H1 (cell line): ENCODE measurements around the gene CHST12. TPM values are rescaled to one million over a fixed set of nuclear protein-coding genes. Genes with fewer than 3 reads are reported as not detected.

Experiments used
- BACH1 ChIP-seq: IDR thresholded peaks from 2 replicates; pipeline ENCODE4 v1.6.1; 2012; ENCODE audit warnings: low read length, improper control_type of control experiment
- KDM1A ChIP-seq: fragments of 200-600, 300-600 bp; sonication (generic); IDR thresholded peaks from 2 replicates; pipeline ENCODE4 v1.7.1; 2016; ENCODE audit warnings: mild to moderate bottlenecking, low read length, borderline replicate concordance
- POLR2A ChIP-seq, 2 experiments: IDR thresholded peaks; 1 replicate in 1 of 2; 2 replicates in 1 of 2; pipeline ENCODE4 v1.6.1; 2011; ENCODE audit warnings: low read depth in 2 of 2, low read length in 2 of 2, mild to moderate bottlenecking in 2 of 2; ENCODE audit errors: control extremely low read depth in 1 of 2
- RAD21 ChIP-seq, 2 experiments: IDR thresholded peaks in 1 of 2; conservative IDR thresholded peaks in 1 of 2; 2 replicates each; pipeline ENCODE4 v1.6.1; 2011; ENCODE audit warnings: low read depth in 2 of 2, low read length in 2 of 2, improper control_type of control experiment in 1 of 2, inconsistent platforms in 1 of 2, mild to moderate bottlenecking in 1 of 2, moderate library complexity in 1 of 2
- RBBP5 ChIP-seq: IDR thresholded peaks from 2 replicates; pipeline ENCODE4 v1.7.1; 2012; ENCODE audit warnings: low read depth, mild to moderate bottlenecking, inconsistent platforms, low read length, moderate library complexity, borderline replicate concordance
- SIN3A ChIP-seq, 2 experiments: IDR thresholded peaks in 1 of 2; conservative IDR thresholded peaks in 1 of 2; 2 replicates each; pipeline ENCODE4 v1.6.1; 2011 to 2012; ENCODE audit warnings: low read length in 2 of 2, improper control_type of control experiment in 1 of 2, low read depth in 1 of 2, mild to moderate bottlenecking in 1 of 2
- polyA plus RNA-seq, 7 experiments: library from polyadenylated mRNA; depleted of rRNA in 3 of 7; stranded (reverse) in 5 of 7; unstranded in 2 of 7; fragments of >200 nt in 5 of 7; fragments of 200-250 nt in 2 of 7; gene quantifications; 1 replicate in 5 of 7; 2 replicates in 1 of 7; 4 replicates in 1 of 7; pipeline versions ENCODE4 v1.2.1 to v1.2.3, GENCODE V29; 2011 to 2013; ENCODE audit warnings: missing spikeins in 2 of 7, mixed read lengths in 2 of 7
- total RNA-seq: library from RNA; stranded (reverse); fragmentation: NEBNext Ultra II Directional; extraction: Animal tissue kit (Norgen Biotek cat#: 25700); gene quantifications from 2 replicates; pipeline ENCODE4 v1.2.1, GENCODE V29; 2021
- TF ChIP-seq, protein P1 (sequence below): fragments of 300-600 bp; sonication (generic); IDR thresholded peaks from 2 replicates; pipeline ENCODE4 v1.7.1; 2012; ENCODE audit warnings: low read length, moderate library complexity, mild to moderate bottlenecking, inconsistent platforms; ENCODE audit not compliant: insufficient replicate concordance
- TF ChIP-seq, protein P2 (sequence below): IDR thresholded peaks from 2 replicates; pipeline ENCODE4 v1.6.1; 2012; ENCODE audit warnings: inconsistent platforms
- TF ChIP-seq, protein P3 (sequence below): IDR thresholded peaks from 2 replicates; pipeline ENCODE4 v1.6.1; 2012; ENCODE audit warnings: inconsistent platforms
- TF ChIP-seq, protein P4 (sequence below): IDR thresholded peaks from 2 replicates; pipeline ENCODE4 v1.6.1; 2011; ENCODE audit warnings: low read depth, mild to moderate bottlenecking, low read length; ENCODE audit not compliant: insufficient read depth

Gene CHST12
- total and polyA plus RNA-seq, 2 of the 8 experiments (the other 6 are each of a cell fraction or from before 2014, with no cell fraction given), result 13.4 to 24.1 TPM

DNA sequence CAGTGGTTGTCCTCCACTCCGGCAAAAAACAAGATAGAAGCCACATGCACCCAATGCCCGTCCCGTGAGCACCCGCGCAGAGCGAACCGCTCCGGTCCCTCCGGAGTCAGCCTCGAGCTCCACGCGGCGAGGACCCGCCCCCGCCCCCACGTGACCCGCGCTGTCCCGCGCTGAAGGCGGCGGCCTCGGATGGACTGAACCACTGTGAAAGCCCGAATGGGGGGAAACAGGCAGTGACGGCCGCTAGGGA, 49.5 kb upstream of the CHST12 start (continued):
- TF ChIP-seq, protein P1, sequence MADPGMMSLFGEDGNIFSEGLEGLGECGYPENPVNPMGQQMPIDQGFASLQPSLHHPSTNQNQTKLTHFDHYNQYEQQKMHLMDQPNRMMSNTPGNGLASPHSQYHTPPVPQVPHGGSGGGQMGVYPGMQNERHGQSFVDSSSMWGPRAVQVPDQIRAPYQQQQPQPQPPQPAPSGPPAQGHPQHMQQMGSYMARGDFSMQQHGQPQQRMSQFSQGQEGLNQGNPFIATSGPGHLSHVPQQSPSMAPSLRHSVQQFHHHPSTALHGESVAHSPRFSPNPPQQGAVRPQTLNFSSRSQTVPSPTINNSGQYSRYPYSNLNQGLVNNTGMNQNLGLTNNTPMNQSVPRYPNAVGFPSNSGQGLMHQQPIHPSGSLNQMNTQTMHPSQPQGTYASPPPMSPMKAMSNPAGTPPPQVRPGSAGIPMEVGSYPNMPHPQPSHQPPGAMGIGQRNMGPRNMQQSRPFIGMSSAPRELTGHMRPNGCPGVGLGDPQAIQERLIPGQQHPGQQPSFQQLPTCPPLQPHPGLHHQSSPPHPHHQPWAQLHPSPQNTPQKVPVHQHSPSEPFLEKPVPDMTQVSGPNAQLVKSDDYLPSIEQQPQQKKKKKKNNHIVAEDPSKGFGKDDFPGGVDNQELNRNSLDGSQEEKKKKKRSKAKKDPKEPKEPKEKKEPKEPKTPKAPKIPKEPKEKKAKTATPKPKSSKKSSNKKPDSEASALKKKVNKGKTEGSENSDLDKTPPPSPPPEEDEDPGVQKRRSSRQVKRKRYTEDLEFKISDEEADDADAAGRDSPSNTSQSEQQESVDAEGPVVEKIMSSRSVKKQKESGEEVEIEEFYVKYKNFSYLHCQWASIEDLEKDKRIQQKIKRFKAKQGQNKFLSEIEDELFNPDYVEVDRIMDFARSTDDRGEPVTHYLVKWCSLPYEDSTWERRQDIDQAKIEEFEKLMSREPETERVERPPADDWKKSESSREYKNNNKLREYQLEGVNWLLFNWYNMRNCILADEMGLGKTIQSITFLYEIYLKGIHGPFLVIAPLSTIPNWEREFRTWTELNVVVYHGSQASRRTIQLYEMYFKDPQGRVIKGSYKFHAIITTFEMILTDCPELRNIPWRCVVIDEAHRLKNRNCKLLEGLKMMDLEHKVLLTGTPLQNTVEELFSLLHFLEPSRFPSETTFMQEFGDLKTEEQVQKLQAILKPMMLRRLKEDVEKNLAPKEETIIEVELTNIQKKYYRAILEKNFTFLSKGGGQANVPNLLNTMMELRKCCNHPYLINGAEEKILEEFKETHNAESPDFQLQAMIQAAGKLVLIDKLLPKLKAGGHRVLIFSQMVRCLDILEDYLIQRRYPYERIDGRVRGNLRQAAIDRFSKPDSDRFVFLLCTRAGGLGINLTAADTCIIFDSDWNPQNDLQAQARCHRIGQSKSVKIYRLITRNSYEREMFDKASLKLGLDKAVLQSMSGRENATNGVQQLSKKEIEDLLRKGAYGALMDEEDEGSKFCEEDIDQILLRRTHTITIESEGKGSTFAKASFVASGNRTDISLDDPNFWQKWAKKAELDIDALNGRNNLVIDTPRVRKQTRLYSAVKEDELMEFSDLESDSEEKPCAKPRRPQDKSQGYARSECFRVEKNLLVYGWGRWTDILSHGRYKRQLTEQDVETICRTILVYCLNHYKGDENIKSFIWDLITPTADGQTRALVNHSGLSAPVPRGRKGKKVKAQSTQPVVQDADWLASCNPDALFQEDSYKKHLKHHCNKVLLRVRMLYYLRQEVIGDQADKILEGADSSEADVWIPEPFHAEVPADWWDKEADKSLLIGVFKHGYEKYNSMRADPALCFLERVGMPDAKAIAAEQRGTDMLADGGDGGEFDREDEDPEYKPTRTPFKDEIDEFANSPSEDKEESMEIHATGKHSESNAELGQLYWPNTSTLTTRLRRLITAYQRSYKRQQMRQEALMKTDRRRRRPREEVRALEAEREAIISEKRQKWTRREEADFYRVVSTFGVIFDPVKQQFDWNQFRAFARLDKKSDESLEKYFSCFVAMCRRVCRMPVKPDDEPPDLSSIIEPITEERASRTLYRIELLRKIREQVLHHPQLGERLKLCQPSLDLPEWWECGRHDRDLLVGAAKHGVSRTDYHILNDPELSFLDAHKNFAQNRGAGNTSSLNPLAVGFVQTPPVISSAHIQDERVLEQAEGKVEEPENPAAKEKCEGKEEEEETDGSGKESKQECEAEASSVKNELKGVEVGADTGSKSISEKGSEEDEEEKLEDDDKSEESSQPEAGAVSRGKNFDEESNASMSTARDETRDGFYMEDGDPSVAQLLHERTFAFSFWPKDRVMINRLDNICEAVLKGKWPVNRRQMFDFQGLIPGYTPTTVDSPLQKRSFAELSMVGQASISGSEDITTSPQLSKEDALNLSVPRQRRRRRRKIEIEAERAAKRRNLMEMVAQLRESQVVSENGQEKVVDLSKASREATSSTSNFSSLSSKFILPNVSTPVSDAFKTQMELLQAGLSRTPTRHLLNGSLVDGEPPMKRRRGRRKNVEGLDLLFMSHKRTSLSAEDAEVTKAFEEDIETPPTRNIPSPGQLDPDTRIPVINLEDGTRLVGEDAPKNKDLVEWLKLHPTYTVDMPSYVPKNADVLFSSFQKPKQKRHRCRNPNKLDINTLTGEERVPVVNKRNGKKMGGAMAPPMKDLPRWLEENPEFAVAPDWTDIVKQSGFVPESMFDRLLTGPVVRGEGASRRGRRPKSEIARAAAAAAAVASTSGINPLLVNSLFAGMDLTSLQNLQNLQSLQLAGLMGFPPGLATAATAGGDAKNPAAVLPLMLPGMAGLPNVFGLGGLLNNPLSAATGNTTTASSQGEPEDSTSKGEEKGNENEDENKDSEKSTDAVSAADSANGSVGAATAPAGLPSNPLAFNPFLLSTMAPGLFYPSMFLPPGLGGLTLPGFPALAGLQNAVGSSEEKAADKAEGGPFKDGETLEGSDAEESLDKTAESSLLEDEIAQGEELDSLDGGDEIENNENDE, result no peak
- TF ChIP-seq, protein P2, sequence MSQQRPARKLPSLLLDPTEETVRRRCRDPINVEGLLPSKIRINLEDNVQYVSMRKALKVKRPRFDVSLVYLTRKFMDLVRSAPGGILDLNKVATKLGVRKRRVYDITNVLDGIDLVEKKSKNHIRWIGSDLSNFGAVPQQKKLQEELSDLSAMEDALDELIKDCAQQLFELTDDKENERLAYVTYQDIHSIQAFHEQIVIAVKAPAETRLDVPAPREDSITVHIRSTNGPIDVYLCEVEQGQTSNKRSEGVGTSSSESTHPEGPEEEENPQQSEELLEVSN, result peak; percentile 99
- peak; percentile 69; the same call in 1 of the 2 replicates for TF ChIP-seq BACH1
- no peak for TF ChIP-seq RBBP5
- no peak for TF ChIP-seq KDM1A
- peak; percentile 91 to 96 for TF ChIP-seq POLR2A (IDR thresholded peaks at IDR 0.05; ENCODE audit: control extremely low read depth in 1 of 2, low read depth in 2 of 2, low read length in 2 of 2)
- TF ChIP-seq, protein P3, sequence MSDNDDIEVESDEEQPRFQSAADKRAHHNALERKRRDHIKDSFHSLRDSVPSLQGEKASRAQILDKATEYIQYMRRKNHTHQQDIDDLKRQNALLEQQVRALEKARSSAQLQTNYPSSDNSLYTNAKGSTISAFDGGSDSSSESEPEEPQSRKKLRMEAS, result peak; percentile 99
- no peak for TF ChIP-seq RAD21 (IDR thresholded peaks at IDR 0.05 in 1 of 2, conservative IDR thresholded peaks at IDR 0.05 in 1 of 2; ENCODE audit: low read depth in 2 of 2, low read length in 2 of 2)
- TF ChIP-seq SIN3A (conservative IDR thresholded peaks at IDR 0.05 in 1 of 2, IDR thresholded peaks at IDR 0.05 in 1 of 2; ENCODE audit: low read depth in 1 of 2, low read length in 2 of 2), result peak in 1 of 2 experiments; percentile 82; a peak in 2 of 4 replicates
- TF ChIP-seq, protein P4, sequence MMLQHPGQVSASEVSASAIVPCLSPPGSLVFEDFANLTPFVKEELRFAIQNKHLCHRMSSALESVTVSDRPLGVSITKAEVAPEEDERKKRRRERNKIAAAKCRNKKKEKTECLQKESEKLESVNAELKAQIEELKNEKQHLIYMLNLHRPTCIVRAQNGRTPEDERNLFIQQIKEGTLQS, result peak; percentile 88
